H9 (cell line): Measurements from ENCODE around the gene UBE3A. TPM values are rescaled to one million over a fixed set of nuclear protein-coding genes. Genes with fewer than 3 reads are reported as not detected.
"Not testable (repeated sequence)": the region's sequence is repeated elsewhere in the genome, so short reads cannot be mapped to it uniquely, and the experiment has no call there.

Source experiments
- DNase-seq: peaks from one replicate; pipeline ENCODE4 v3.0.0-alpha.2; 2017
- H2AFZ ChIP-seq: one replicate; pipeline ENCODE4 v1.6.1; 2013; ENCODE audit warnings: mild to moderate bottlenecking, low read length, control low read depth, moderate library complexity
- H2AK5ac ChIP-seq: 2 replicates; pipeline ENCODE4 v1.6.1; 2013; ENCODE audit warnings: low read length, control low read depth, mixed read lengths; ENCODE audit not compliant: insufficient read length
- H2BK120ac ChIP-seq: one replicate; pipeline ENCODE4 v1.6.1; 2013; ENCODE audit warnings: low read depth, mild to moderate bottlenecking, low read length, control low read depth, inconsistent platforms; ENCODE audit not compliant: poor library complexity, severe bottlenecking
- H2BK12ac ChIP-seq: 2 replicates; pipeline ENCODE4 v1.6.1; 2013; ENCODE audit warnings: low read length, control low read depth, mixed read lengths, low read depth; ENCODE audit not compliant: insufficient read length
- H2BK15ac ChIP-seq: 2 replicates; pipeline ENCODE4 v1.6.1; 2013; ENCODE audit warnings: low read depth, low read length, control low read depth
- H2BK20ac ChIP-seq: one replicate; pipeline ENCODE4 v1.6.1; 2013; ENCODE audit warnings: low read depth, mild to moderate bottlenecking, low read length, control low read depth, inconsistent platforms; ENCODE audit not compliant: poor library complexity, severe bottlenecking
- H2BK5ac ChIP-seq: 2 replicates; pipeline ENCODE4 v1.6.1; 2013; ENCODE audit warnings: low read length, control low read depth, mixed read lengths; ENCODE audit not compliant: insufficient read length
- H3K14ac ChIP-seq: 2 replicates; pipeline ENCODE4 v1.6.1; 2013; ENCODE audit warnings: low read length, control low read depth; ENCODE audit not compliant: insufficient read depth
- H3K18ac ChIP-seq: 2 replicates; pipeline ENCODE4 v1.6.1; 2013; ENCODE audit warnings: low read depth, mild to moderate bottlenecking, mixed read lengths, low read length, control low read depth; ENCODE audit not compliant: insufficient read length
- H3K23ac ChIP-seq: 2 replicates; pipeline ENCODE4 v1.6.1; 2013; ENCODE audit warnings: low read length, control low read depth, mixed read lengths, low read depth; ENCODE audit not compliant: insufficient read length
- H3K23me2 ChIP-seq: 2 replicates; pipeline ENCODE4 v1.6.1; 2013; ENCODE audit warnings: low read depth, mild to moderate bottlenecking, mixed read lengths, low read length, control low read depth; ENCODE audit not compliant: insufficient read length, poor library complexity, severe bottlenecking
- H3K27ac ChIP-seq: 2 replicates; pipeline ENCODE4 v1.5.1; 2013; ENCODE audit warnings: low read length, control low read depth, mixed read lengths, low read depth; ENCODE audit not compliant: insufficient read length
- H3K27me3 ChIP-seq: 2 replicates; pipeline ENCODE4 v1.6.1; 2013; ENCODE audit warnings: low read length, control low read depth, inconsistent platforms; ENCODE audit not compliant: insufficient read depth
- H3K4ac ChIP-seq: 2 replicates; pipeline ENCODE4 v1.6.1; 2013; ENCODE audit warnings: low read depth, mild to moderate bottlenecking, control low read depth, inconsistent platforms, low read length, moderate library complexity
- H3K4me1 ChIP-seq: 2 replicates; pipeline ENCODE4 v1.6.1; 2013; ENCODE audit warnings: low read length, control low read depth, inconsistent platforms; ENCODE audit not compliant: insufficient read depth
- H3K4me2 ChIP-seq: 2 replicates; pipeline ENCODE4 v1.6.1; 2013; ENCODE audit warnings: low read length, control low read depth, mixed read lengths; ENCODE audit not compliant: insufficient read length, insufficient read depth
- H3K56ac ChIP-seq: 2 replicates; pipeline ENCODE4 v1.6.1; 2013; ENCODE audit warnings: low read depth, mild to moderate bottlenecking, mixed read lengths, low read length, control low read depth; ENCODE audit not compliant: insufficient read length
- H3K79me1 ChIP-seq: 2 replicates; pipeline ENCODE4 v1.6.1; 2013; ENCODE audit warnings: low read depth, mild to moderate bottlenecking, moderate library complexity, low read length, control low read depth, inconsistent platforms; ENCODE audit not compliant: insufficient read depth, poor library complexity, severe bottlenecking
- H3K79me2 ChIP-seq: 2 replicates; pipeline ENCODE4 v1.6.1; 2013; ENCODE audit warnings: low read length, control low read depth, inconsistent platforms; ENCODE audit not compliant: insufficient read depth
- H3K9ac ChIP-seq: 2 replicates; pipeline ENCODE4 v1.6.1; 2013; ENCODE audit warnings: low read length, control low read depth, mixed read lengths; ENCODE audit not compliant: insufficient read length; ENCODE audit errors: extremely low read depth
- H3K9me3 ChIP-seq: one replicate; pipeline ENCODE4 v1.6.1; 2013; ENCODE audit warnings: low read depth, low read length, inconsistent platforms; ENCODE audit not compliant: control insufficient read depth
- H3T11ph ChIP-seq: one replicate; pipeline ENCODE4 v1.6.1; 2013; ENCODE audit warnings: mild to moderate bottlenecking, low read length, control low read depth, inconsistent platforms
- H4K20me1 ChIP-seq: one replicate; pipeline ENCODE4 v1.6.1; 2013; ENCODE audit not compliant: control insufficient read depth, insufficient read length, insufficient read depth
- H4K5ac ChIP-seq: 2 replicates; pipeline ENCODE4 v1.6.1; 2013; ENCODE audit warnings: low read depth, mild to moderate bottlenecking, mixed read lengths, low read length, control low read depth; ENCODE audit not compliant: insufficient read length
- H4K8ac ChIP-seq: replicated peaks from 2 replicates; pipeline ENCODE4 v1.6.1; 2013; ENCODE audit warnings: low read length, control low read depth, mixed read lengths, low read depth; ENCODE audit not compliant: insufficient read length
- H4K91ac ChIP-seq: 2 replicates; pipeline ENCODE4 v1.6.1; 2013; ENCODE audit warnings: low read depth, mild to moderate bottlenecking, moderate library complexity, mixed read lengths, low read length, control low read depth; ENCODE audit not compliant: insufficient read length
- H3K27ac Mint-ChIP-seq, 3 experiments: 2 replicates in 2 of 3; 3 replicates in 1 of 3; pipeline ENCODE4 v1.8.0; 2020 to 2021; ENCODE audit warnings: mixed read lengths in 3 of 3, mild to moderate bottlenecking in 1 of 3, moderate library complexity in 1 of 3
- H3K27me3 Mint-ChIP-seq: 2 replicates; pipeline ENCODE4 v1.8.0; 2021; ENCODE audit warnings: low read depth, mild to moderate bottlenecking, moderate library complexity, mixed read lengths
- H3K36me3 Mint-ChIP-seq, 3 experiments: 2 replicates in 2 of 3; 3 replicates in 1 of 3; pipeline ENCODE4 v1.8.0; 2020 to 2021; ENCODE audit warnings: low read depth in 3 of 3, mixed read lengths in 3 of 3; ENCODE audit not compliant: insufficient read depth in 1 of 3
- H3K4me1 Mint-ChIP-seq, 2 experiments: 2 replicates each; pipeline ENCODE4 v1.8.0; 2020; ENCODE audit warnings: mixed read lengths in 2 of 2
- H3K4me3 Mint-ChIP-seq, 2 experiments: 2 replicates in 1 of 2; 3 replicates in 1 of 2; pipeline ENCODE4 v1.8.0; 2020 to 2021; ENCODE audit warnings: mild to moderate bottlenecking in 2 of 2, mixed read lengths in 2 of 2, moderate library complexity in 1 of 2
- H3K9me3 Mint-ChIP-seq, 2 experiments: 2 replicates in 1 of 2; 3 replicates in 1 of 2; pipeline ENCODE4 v1.8.0; 2020; ENCODE audit warnings: mild to moderate bottlenecking in 2 of 2, mixed read lengths in 2 of 2, moderate library complexity in 1 of 2
- CTCF ChIP-seq: fragments of 200-600 bp; sonication (generic); conservative IDR thresholded peaks from 3 replicates; pipeline ENCODE4 v1.8.0; 2021; ENCODE audit warnings: antibody characterized with exemption, mild to moderate bottlenecking
- WGBS: extraction: QIAGEN DNeasy Blood & Tissue Kit; methylation state at CpG from one replicate; pipeline ENCODE4 v1.1.7; 2013; ENCODE audit warnings: missing lambda C conversion rate, low lambda C conversion rate, mixed read lengths; ENCODE audit not compliant: insufficient read length; ENCODE audit errors: extremely low coverage; 5-methylcytosine and 5-hydroxymethylcytosine counted together
- total RNA-seq: library from RNA; stranded (reverse); gene quantifications from 2 replicates; pipeline ENCODE4 v1.2.1, GENCODE V29; 2021

UBE3A gene
- total RNA-seq, 1 experiment from 2014 or later = 108 TPM

- H3K23ac ChIP-seq = no peak overlapping the region
- H3K4me3 Mint-ChIP-seq = no peak overlapping the region
- H3K56ac ChIP-seq = no peak overlapping the region
- no peak for TF ChIP-seq CTCF
- no peak overlapping the region for H2BK120ac ChIP-seq
- no peaks in the 10 kb centered on the region for H3K79me2 ChIP-seq
- H2BK20ac ChIP-seq = no peak overlapping the region
- no peak for DNase-seq
- H4K5ac ChIP-seq = no peak overlapping the region
- H3K14ac ChIP-seq = no peak overlapping the region
- no peak overlapping the region for H2BK15ac ChIP-seq
- no peak overlapping the region for H3K27ac Mint-ChIP-seq
- H3K79me1 ChIP-seq = no peaks in the 10 kb centered on the region
- no peak overlapping the region for H3K4ac ChIP-seq
- no peaks in the 10 kb centered on the region for H3K9me3 ChIP-seq
- no peak overlapping the region for H4K8ac ChIP-seq
- no peak overlapping the region for H2AK5ac ChIP-seq
- no peaks in the 10 kb centered on the region for H3K27me3 ChIP-seq
- H2BK12ac ChIP-seq = no peak overlapping the region
- H4K91ac ChIP-seq = no peak overlapping the region
- H3K36me3 Mint-ChIP-seq = peaks cover 0 to 6% (median 6%) of the 10 kb centered on the region in 3 experiments; a peak in 2 of 7 replicates
- H2BK5ac ChIP-seq = no peak overlapping the region
- no peaks in the 10 kb centered on the region for H4K20me1 ChIP-seq
- no peak overlapping the region for H3K4me2 ChIP-seq
- no peaks in the 10 kb centered on the region for H3K23me2 ChIP-seq
- no peak overlapping the region for H2AFZ ChIP-seq
- peaks cover 25 to 37% of the 10 kb centered on the region in 2 experiments for H3K9me3 Mint-ChIP-seq
- H3K4me1 ChIP-seq = no peaks in the 10 kb centered on the region
- H3K4me1 Mint-ChIP-seq = 0 out of 4 replicates have a peak, but pooled peaks cover 0 to 4% of the 10 kb centered on the region in 2 experiments
- H3K27ac ChIP-seq = no peak overlapping the region
- WGBS = no CpG with 5 or more reads among the region's 2 CpGs
- no peak overlapping the region for H3K18ac ChIP-seq
- H3K9ac ChIP-seq = no peak overlapping the region
- no peaks in the 10 kb centered on the region for H3K27me3 Mint-ChIP-seq
- no peak overlapping the region for H3T11ph ChIP-seq
Observed at GRCh38 chr15:25454771-25455170, 15.9 kb upstream of the UBE3A start.

- H3K4me1 Mint-ChIP-seq, H3K23ac ChIP-seq, H4K8ac ChIP-seq, H2AK5ac ChIP-seq, H3K4ac ChIP-seq, H3K79me1 ChIP-seq, H3K27ac Mint-ChIP-seq, H3K27ac ChIP-seq, H3K4me2 ChIP-seq, H4K5ac ChIP-seq, H2BK20ac ChIP-seq, H3K79me2 ChIP-seq, H3K9me3 ChIP-seq, H3K23me2 ChIP-seq, H4K91ac ChIP-seq, H2AFZ ChIP-seq, H4K20me1 ChIP-seq, H3K18ac ChIP-seq, H3K27me3 ChIP-seq, H3K36me3 Mint-ChIP-seq, H3T11ph ChIP-seq, H2BK120ac ChIP-seq, H2BK12ac ChIP-seq, H3K4me3 Mint-ChIP-seq, H3K14ac ChIP-seq, H3K9ac ChIP-seq, H3K4me1 ChIP-seq, H3K27me3 Mint-ChIP-seq, H2BK15ac ChIP-seq, H3K56ac ChIP-seq, DNase-seq, H2BK5ac ChIP-seq: not testable (repeated sequence)
- WGBS = no CpG with 5 or more reads among the region's 5 CpGs
- H3K9me3 Mint-ChIP-seq = peaks cover 25 to 37% of the 10 kb centered on the region in 2 experiments
Observed at GRCh38 chr15:25453246-25453645, 14.4 kb upstream of the UBE3A start.
